Astrocyte of the cerebellum (primary cell): ENCODE results near the gene TECR.

ENCODE experiments used
- DNase-seq: peaks from one replicate; pipeline ENCODE4 v3.0.0-alpha.2; 2011; ENCODE audit warnings: low read depth
- H3K4me3 ChIP-seq: 2 replicates; pipeline ENCODE4 v1.5.1; 2011; ENCODE audit warnings: mild to moderate bottlenecking, low read depth, low read length, moderate library complexity
- in situ Hi-C: cut with HindIII; loops from 2 replicates; pipeline ENCODE4 v1.10.0; 2017; ENCODE audit warnings: low sequenced_read_pairs
- TF ChIP-seq, protein P1 (sequence below): IDR thresholded peaks from 2 replicates; pipeline ENCODE4 v1.5.1; 2012; ENCODE audit warnings: low read length, low read depth, moderate library complexity, mild to moderate bottlenecking; ENCODE audit errors: missing control alignments

The TECR gene, protein sequence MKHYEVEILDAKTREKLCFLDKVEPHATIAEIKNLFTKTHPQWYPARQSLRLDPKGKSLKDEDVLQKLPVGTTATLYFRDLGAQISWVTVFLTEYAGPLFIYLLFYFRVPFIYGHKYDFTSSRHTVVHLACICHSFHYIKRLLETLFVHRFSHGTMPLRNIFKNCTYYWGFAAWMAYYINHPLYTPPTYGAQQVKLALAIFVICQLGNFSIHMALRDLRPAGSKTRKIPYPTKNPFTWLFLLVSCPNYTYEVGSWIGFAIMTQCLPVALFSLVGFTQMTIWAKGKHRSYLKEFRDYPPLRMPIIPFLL

DNA sequence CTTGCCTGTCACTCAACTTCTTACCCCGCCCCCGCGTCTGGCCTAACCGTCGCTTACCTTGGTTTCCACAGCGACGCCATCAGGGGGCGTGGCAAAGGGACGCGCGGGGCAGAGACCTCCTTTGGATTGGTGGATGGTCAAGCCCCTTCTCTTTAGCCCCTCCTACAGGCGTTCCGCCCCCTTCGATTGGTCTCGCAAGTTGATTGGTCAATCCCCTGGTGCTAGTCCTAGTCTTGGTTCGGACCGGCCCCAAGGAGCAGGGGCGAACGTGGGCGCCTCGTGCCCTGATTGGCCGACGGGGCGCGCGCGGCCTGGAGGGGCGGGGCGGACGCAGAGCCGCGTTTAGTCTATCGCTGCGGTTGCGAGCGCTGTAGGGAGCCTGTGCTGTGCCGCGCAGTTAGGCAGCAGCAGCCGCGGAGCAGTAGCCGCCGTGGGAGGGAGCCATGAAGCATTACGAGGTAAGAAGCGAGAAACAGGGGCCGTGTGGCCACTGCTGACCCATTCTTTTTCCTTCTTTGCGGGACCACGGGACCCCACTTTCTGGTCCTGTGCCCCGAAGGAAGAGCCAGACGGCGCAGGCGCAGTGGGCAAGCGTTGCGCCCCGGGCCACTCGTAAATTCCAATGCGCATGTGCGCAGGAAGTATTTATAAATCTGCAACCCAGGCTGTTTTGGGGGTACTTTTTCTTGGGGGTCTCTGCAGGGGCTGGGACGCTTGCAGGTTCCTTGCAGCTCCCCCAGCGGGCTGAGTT is at the start of gene TECR:
TSS of gene TECR (plus strand) at position 341 of the 751 bp plus-strand sequence. CDS start at position 444, 103 bp downstream.
- TF ChIP-seq, protein P1, sequence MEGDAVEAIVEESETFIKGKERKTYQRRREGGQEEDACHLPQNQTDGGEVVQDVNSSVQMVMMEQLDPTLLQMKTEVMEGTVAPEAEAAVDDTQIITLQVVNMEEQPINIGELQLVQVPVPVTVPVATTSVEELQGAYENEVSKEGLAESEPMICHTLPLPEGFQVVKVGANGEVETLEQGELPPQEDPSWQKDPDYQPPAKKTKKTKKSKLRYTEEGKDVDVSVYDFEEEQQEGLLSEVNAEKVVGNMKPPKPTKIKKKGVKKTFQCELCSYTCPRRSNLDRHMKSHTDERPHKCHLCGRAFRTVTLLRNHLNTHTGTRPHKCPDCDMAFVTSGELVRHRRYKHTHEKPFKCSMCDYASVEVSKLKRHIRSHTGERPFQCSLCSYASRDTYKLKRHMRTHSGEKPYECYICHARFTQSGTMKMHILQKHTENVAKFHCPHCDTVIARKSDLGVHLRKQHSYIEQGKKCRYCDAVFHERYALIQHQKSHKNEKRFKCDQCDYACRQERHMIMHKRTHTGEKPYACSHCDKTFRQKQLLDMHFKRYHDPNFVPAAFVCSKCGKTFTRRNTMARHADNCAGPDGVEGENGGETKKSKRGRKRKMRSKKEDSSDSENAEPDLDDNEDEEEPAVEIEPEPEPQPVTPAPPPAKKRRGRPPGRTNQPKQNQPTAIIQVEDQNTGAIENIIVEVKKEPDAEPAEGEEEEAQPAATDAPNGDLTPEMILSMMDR, result no peak
- in situ Hi-C loops, result no loop called here
- DNase-seq, result peak; percentile 100
- peak within 1 kb of the TSS; percentile 98 for H3K4me3 ChIP-seq

DNA sequence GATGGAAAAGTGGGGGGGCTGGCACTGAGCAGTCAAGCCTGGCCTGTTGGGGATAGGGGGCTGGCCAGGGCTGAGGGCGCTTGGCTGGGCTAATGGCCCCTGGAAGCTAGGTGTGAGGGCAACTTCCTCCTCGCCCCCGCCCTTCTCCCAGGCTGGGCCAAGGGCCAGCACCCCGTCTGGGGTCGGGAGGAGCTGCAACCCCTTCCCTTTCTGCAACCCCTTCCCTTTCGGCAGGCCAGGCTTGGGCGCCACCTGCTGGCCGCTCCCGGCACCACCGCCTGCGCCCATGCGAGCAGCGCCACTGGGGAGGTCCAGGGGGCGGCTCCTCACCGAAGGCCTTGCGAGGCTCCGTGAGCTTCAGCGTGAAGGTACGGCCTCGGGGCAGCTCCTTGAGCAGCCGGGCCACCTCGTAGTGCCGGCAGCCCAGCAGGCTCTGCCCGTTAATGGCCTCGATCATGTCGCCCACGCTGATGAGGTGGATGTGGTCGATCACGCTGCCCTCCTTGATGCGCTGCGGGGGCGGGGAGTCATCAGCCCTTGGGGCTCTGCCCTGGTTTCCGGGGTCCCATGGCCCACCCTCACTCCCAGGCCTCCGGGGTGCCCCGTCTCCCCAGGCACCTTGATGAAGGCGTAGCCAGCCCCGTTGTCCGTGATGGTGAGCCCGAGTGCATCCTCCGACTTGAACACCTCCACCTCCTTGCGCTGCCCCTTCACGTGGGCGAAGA is 49.3 kb upstream of the TECR start:
- DNase-seq, result no peak
- TF ChIP-seq, protein P1, result peak; percentile 85
- in situ Hi-C loops, result no loop called here
- no peak overlapping the region for H3K4me3 ChIP-seq

DNA sequence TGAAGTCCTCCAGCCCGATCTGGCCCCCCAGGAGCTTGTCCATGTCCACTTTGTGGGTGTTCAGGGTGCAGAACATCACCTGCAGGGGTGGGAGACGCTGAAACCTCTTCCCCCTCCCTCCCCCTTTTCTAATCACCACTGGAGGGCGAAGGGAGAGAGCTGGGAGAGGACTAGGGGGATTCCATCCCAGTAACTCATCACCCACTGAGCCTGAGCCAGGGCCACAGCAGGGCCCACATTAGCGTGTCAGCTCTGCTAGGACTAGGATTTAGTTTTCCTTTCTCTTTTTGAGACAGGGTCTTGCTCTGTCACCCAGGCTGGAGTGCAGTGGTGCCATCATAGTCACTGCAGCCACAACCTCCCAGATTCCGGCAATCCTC is 48.7 kb upstream of the TECR start:
- no peak overlapping the region for H3K4me3 ChIP-seq
- in situ Hi-C loops, result no loop called here
- no peak for DNase-seq
- TF ChIP-seq, protein P1, result no peak

DNA sequence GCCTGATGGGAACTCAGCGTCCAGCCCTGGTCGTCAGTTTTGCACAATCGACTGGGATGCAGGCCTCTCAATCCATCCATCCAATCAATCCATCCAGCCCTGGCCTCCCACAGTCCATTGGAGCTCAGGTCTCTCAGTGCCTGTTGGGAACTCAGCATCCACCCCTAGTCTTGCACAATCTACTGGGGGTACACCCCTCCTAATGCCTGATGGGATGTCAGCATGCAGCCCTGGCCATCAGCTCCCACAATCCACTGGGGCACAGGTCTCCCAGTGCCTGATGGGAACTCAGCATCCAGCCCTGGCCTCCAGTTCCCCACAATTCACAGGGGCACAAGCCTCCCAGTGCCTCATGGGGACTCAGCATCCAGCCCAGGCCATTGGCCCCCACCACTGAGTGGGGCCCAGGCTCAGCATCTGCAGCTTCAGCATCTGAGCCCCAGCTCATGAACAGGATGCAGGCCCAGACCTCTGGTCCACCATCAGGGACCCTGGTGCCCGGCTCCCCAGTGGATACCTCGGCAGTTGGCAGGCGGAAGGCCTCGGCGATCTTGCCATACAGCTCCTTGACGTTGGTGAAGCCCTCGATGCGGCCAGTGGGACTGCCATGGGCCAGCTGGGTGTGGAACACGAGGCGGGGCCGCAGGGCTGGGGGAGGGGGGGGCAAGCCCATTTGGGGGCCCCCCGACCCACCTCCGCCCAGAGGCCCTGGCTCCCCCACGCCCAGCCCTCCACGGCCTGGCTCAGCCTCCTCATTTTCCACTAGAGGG is 47.0 kb upstream of the TECR start:
- TF ChIP-seq, protein P1, result no peak
- H3K4me3 ChIP-seq, result no peak overlapping the region
- no peak for DNase-seq
- in situ Hi-C loops, result no loop called here

DNA sequence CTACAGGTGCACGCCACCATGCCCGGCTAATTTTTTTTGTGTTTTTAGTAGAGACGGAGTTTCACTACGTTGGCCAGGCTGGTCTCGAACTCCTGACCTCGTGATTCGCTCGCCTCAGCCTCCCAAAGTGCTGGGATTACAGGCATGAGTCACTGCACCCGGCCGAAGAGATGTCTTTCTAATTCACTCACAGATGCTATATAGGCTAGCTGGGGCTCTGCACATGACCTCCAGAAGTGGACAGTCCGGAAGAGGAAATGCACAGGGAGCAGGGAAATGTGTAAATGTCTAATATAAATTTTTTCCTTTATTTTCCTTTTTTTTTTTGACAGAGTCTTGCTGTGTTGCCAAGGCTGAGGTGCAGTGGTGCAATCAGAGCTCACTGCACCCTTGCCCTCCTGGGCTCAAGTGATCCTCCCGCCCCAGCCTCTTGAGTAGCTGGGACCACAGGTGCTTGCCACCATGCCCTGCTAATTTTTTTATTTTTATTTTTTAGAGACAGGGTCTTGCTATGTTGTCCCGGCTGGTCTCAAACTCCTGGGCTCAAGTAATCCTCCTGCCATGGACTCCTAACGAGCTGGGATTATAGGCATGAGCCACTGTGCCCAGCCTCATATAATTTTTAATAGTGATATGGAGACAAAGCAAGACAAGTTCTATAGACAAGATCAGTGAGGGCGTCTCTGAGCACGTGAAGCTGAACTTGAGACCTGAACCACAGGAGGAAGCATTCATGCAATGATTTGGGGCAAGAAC is 41.8 kb upstream of the TECR start:
- DNase-seq, result no peak

More for the DNA sequence above, 41.8 kb upstream of the TECR start:
- no peak overlapping the region for H3K4me3 ChIP-seq
- in situ Hi-C loops, result no loop called here
- TF ChIP-seq, protein P1, result no peak
